Kidney epithelial cell (primary cell): Measurements from ENCODE around the gene RSAD1. TPM values are rescaled to one million over a fixed set of nuclear protein-coding genes. Genes with fewer than 3 reads are reported as not detected.
A peak's percentile ranks its signal among the peaks of the same experiment; 100 is the strongest.

Experiments used
- DNase-seq: peaks from one replicate; pipeline ENCODE4 v3.0.0-alpha.2; 2010; ENCODE audit warnings: low read depth
- H3K27me3 ChIP-seq: 2 replicates; pipeline ENCODE4 v1.6.0; 2011; ENCODE audit warnings: low read length; ENCODE audit not compliant: control insufficient read depth, insufficient read depth
- H3K36me3 ChIP-seq: 2 replicates; pipeline ENCODE4 v1.5.1; 2011; ENCODE audit warnings: low read length; ENCODE audit not compliant: control insufficient read depth, insufficient read depth
- H3K4me3 ChIP-seq: 2 replicates; pipeline ENCODE4 v1.5.1; 2011; ENCODE audit warnings: low read depth, mild to moderate bottlenecking, control low read depth, low read length
- CTCF ChIP-seq: IDR thresholded peaks from 2 replicates; pipeline ENCODE4 v1.5.1; 2011; ENCODE audit warnings: mild to moderate bottlenecking, moderate library complexity, low read length, control low read depth, inconsistent platforms; ENCODE audit not compliant: insufficient read depth, poor library complexity, severe bottlenecking
- total RNA-seq: library from RNA; depleted of rRNA; stranded (reverse); fragments of >200 nt; gene quantifications from 2 replicates; pipeline ENCODE4 v1.2.3, GENCODE V29; 2015

The RSAD1 gene
- total RNA-seq, 1 donor from 2014 or later: 28.4 TPM

GRCh38 chr17:50477976-50478375 is 684 bp upstream of the RSAD1 start:
- Histone ChIP-seq H3K36me3 (peaks cover 1% of the 10 kb centered on the region), H3K4me3 (peak overlapping the region; percentile 92), H3K27me3 (peaks cover 3% of the 10 kb centered on the region)
- no peak for DNase-seq
- no peak for TF ChIP-seq CTCF

DNA sequence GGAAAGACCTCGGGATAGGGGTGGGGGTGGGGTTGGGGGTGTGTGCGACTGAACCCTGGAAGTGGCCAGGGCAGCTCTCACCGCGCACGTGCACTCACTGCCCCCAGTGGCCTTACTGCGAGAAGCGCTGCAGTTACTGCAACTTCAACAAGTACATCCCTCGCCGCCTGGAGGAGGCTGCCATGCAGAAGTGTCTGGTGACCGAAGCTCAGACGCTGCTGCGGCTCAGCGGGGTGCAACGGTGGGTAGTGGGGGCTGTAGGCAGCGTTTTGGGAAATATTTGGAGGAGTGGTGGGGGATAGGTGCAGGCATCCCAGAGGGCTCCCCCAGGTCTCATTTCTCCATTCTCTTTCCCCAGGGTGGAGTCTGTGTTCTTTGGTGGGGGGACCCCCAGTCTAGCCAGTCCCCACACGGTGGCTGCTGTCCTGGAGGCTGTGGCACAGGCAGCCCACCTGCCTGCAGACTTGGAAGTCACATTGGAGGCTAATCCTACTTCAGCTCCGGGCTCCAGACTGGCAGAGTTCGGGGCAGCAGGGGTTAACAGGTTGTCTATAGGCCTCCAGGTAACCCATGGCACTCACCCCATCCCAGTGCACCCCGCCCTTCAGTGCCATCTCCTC is 972 bp downstream of the RSAD1 start:
- peak overlapping the region; percentile 92 for H3K4me3 ChIP-seq
- H3K36me3 ChIP-seq: peaks cover 3% of the 10 kb centered on the region
- no peaks in the 10 kb centered on the region for H3K27me3 ChIP-seq
- DNase-seq: no peak
- peak; percentile 68 for TF ChIP-seq CTCF

DNA sequence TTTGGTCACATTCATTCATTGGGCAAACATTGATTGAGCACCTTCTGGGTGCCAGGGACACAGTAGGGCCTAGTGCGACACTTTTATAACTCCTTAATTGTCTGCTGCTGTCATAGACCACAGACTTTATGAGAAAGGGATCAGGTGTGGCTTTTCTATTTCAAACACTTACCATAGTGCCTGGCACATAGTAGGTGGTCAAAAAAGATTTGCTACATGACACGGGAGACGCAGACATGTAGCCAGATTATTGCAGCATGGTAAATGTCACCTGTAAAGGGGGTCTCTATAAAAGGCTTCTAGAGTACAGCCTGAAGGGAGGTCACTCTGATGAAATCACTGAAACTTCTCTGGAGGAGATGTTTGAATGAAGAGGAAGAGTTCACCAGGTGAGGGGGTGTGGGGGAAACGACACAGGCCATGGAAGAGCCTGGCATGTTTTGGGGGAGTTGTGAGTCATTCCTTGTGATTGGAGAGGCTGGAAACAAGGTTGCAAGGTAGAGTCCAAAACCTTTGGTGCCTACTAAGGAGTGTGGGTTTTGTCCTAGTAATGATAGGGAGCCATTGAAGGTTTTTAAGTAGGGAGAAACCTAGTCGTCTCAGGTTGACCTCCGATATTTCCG is 1.6 kb downstream of the RSAD1 start:
- Histone ChIP-seq H3K27me3 (no peaks in the 10 kb centered on the region), H3K4me3 (no peak overlapping the region), H3K36me3 (peaks cover 3% of the 10 kb centered on the region)
- TF ChIP-seq CTCF: no peak
- DNase-seq: no peak

DNA sequence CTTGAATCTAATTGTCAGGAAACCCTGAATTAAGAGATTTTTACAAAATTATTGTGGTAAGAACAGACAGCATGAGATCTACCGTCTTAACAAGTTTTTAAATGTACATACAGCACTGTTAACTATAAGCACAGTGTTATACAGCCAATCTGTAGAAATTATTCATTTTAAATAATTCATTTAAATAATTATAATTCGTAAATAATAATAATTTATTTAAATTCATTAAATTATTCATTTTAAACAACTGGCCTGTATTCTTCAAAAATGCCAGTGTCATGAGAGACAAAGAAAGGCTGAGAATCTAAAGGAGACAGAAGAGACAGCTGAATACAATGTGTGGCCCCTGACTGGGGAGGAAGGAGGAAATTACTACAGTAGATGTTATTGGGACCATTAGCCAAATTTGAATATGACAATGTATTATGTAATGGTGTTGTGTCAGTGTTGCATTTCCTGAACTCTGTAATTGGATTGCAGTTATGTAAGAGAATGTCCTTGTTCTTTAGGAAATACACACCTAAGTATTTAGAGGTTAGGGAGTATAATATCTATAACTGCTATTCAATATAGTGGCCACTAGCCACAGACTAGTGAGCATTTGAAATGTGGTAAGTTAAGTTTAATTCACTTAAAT is 2.3 kb downstream of the RSAD1 start:
- Histone ChIP-seq H3K4me3 (no peak overlapping the region), H3K36me3 (peaks cover 3% of the 10 kb centered on the region), H3K27me3 (no peaks in the 10 kb centered on the region)
- no peak for TF ChIP-seq CTCF
- DNase-seq: no peak

DNA sequence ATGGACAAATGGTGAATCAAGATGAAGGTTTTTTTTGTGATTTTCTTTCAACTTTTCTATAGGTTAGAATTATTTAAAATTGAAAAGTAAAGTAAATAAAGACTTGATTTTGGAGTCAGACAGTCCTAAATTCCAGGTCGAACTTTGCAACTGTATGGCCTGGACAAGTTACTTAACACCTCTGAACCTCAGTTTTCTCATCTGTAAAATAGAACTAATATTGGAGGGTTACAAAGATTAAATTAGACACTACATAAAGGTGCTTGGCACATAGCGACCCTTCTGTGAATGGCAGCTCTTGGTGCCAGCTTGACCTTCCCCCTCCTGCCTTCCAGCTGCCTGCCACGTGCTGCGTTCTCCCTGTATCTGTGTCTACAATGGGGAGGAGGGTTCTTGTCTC is 3.0 kb downstream of the RSAD1 start:
- no peak overlapping the region for H3K4me3 ChIP-seq
- H3K27me3 ChIP-seq: no peaks in the 10 kb centered on the region
- TF ChIP-seq CTCF: no peak
- H3K36me3 ChIP-seq: peaks cover 3% of the 10 kb centered on the region
- no peak for DNase-seq
